GM18526 (cell line): ENCODE data around the gene MRPL18.

Experiments used
- POLR2A ChIP-seq: IDR thresholded peaks from 3 replicates; pipeline ENCODE4 v1.6.1; 2011; ENCODE audit not compliant: insufficient read length; ENCODE audit errors: extremely low read depth

MRPL18 gene

GRCh38 chr6:159761873-159762680, 28.2 kb upstream of the MRPL18 start, which contains the start of gene ACAT2:
Gene ACAT2 (plus strand): TSS chr6:159762045. CDS start chr6:159762088, 43 bp downstream.
- peak; percentile 82 for TF ChIP-seq POLR2A

- no peak for TF ChIP-seq POLR2A
Measured at GRCh38 chr6:159762681-159763293, 27.5 kb upstream of the MRPL18 start.

DNA sequence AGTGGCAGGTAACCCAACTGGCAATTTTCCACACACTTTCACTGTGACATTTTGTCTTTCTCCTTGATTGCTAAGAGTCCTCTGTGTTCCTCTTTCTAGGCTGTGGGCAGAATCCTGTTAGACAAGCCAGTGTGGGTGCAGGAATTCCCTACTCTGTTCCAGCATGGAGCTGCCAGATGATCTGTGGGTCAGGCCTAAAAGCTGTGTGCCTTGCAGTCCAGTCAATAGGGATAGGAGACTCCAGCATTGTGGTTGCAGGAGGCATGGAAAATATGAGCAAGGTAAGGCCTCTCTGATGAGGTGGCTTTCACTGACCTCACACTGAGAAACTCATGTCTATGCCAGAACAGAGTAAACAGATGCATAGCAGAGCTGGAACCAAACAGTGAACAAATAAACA, 23.4 kb upstream of the MRPL18 start:
- TF ChIP-seq POLR2A: no peak

DNA sequence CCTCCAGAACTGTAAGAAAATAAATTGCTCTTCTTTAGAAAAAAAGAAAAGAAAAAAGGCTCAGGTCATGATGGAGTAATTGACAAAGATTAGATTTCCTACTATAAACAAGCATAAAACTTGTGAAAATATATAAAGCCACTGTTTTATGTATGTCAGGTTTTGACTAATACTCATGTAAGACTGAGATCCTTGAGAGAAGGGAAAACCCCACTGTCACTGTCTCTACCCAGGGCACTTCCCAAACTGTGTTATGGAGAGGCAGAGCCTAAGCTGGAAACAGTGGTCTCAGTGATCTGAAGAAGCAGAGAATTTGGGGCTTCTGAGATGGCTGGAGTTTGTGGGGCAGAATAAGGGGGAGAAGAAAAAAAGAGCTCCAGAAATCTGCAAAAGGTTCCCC, 20.8 kb upstream of the MRPL18 start:
- TF ChIP-seq POLR2A: no peak

- no peak for TF ChIP-seq POLR2A
Measured at GRCh38 chr6:159772196-159772595, 18.1 kb upstream of the MRPL18 start.

GRCh38 chr6:159777240-159777904, 12.9 kb upstream of the MRPL18 start:
- TF ChIP-seq POLR2A: no peak

- no peak for TF ChIP-seq POLR2A
Measured at GRCh38 chr6:159778131-159778530, 12.1 kb upstream of the MRPL18 start.

DNA sequence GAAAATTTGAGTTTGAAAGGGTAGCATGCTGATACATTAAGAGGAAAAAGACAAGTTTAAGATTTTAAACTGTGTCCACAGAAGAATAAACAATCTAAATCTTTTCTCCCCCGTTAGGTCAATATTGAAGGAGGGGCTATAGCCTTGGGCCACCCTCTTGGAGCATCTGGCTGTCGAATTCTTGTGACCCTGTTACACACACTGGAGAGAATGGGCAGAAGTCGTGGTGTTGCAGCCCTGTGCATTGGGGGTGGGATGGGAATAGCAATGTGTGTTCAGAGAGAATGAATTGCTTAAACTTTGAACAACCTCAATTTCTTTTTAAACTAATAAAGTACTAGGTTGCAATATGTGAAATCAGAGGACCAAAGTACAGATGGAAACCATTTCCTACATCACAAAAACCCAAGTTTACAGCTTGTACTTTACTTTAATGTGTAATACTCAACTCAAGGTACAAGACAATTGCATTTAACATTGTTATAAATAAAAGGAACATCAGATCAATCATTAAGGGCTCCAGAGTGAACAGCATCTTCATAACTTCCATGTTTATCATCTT, 11.6 kb upstream of the MRPL18 start:
- no peak for TF ChIP-seq POLR2A

DNA sequence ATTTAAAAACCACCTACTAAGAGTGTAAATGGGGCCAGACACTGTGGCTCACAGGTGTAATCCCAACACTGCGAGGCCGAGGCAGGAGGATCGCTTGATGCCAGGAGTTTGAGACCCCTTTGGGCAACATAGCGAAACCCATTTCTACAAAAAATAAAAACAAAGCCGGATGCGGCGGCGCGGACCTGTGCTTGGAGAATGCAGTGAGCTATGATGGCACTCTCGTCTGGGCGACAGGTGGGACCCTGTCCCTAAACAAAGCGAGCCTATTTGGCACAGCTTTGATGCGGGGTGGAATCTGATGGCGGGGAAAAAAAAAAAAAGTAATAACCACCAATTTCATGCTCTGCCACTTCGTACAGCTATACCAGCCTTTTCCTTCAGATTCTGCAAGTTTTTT, 2.0 kb upstream of the MRPL18 start:
- no peak for TF ChIP-seq POLR2A

GRCh38 chr6:159788753-159789376, 1.4 kb upstream of the MRPL18 start:
- TF ChIP-seq POLR2A: no peak

- peak; percentile 97 for TF ChIP-seq POLR2A
Measured at GRCh38 chr6:159789377-159790148, 704 bp upstream of the MRPL18 start, which contains the start of gene TCP1. Gene TCP1 (minus strand): TSS chr6:159789602. CDS start chr6:159789468, 134 bp downstream.

DNA sequence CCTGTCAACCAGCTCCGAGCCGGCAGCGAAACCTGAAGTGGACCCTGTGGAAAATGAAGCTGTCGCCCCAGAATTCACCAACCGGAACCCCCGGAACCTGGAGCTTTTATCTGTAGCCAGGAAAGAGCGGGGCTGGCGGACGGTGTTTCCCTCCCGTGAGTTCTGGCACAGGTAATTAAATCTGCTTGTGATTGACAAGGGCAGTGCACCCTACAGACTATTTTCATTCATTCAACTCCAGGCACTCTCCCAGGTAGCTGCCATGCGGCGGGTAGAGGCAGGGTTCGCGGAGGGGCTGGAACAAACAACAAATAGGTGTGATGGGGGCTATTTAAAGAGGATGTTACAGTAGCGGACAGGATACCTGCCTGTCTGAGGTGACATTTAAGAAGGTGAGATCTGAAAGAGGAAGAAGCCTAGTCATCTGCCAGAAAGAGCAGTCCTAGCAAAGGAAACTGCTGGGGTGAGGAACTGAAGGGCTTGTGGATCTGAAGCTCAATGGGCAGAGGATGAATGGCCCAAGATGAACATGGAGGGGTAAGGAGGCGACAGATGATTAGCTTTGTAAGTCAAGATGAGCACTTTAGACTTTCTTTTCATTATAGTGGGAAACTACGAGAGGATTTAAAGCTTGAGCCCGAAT, 810 bp downstream of the MRPL18 start:
- no peak for TF ChIP-seq POLR2A

- no peak for TF ChIP-seq POLR2A
Measured at GRCh38 chr6:159797554-159797953, 7.3 kb downstream of the MRPL18 start.
